Mesendoderm (in vitro differentiated cells): ENCODE results near the gene DECR2. TPM values are rescaled to one million over a fixed set of nuclear protein-coding genes. Genes with fewer than 3 reads are reported as not detected.

Source experiments
- DNase-seq: peaks from one replicate; pipeline ENCODE4 v3.0.0; 2013
- H2AK5ac ChIP-seq: 2 replicates; pipeline ENCODE4 v1.6.1; 2013; ENCODE audit warnings: low read length, inconsistent platforms
- H2BK120ac ChIP-seq: 2 replicates; pipeline ENCODE4 v1.6.1; 2013; ENCODE audit warnings: low read depth, mild to moderate bottlenecking, low read length, moderate library complexity, mixed read lengths
- H2BK15ac ChIP-seq: replicated peaks from 2 replicates; pipeline ENCODE4 v1.6.1; 2013; ENCODE audit warnings: low read depth, mild to moderate bottlenecking, moderate library complexity
- H2BK5ac ChIP-seq: 2 replicates; pipeline ENCODE4 v1.6.1; 2013; ENCODE audit warnings: low read length, inconsistent platforms
- H3K18ac ChIP-seq: 2 replicates; pipeline ENCODE4 v1.6.1; 2013; ENCODE audit warnings: mild to moderate bottlenecking, low read length, mixed read lengths
- H3K23ac ChIP-seq: one replicate; pipeline ENCODE4 v1.6.1; 2013; ENCODE audit warnings: low read length
- H3K27ac ChIP-seq: 2 replicates; pipeline ENCODE4 v1.5.1; 2013; ENCODE audit warnings: low read depth, mild to moderate bottlenecking, inconsistent platforms, low read length, moderate library complexity
- H3K27me3 ChIP-seq: 2 replicates; pipeline ENCODE4 v1.6.1; 2013; ENCODE audit warnings: low read length, control low read depth, mild to moderate bottlenecking, inconsistent platforms; ENCODE audit not compliant: insufficient read depth, poor library complexity
- H3K36me3 ChIP-seq: 2 replicates; pipeline ENCODE4 v1.6.1; 2013; ENCODE audit warnings: low read length, inconsistent platforms; ENCODE audit not compliant: control insufficient read depth, insufficient read depth
- H3K4ac ChIP-seq: one replicate; pipeline ENCODE4 v1.6.1; 2013; ENCODE audit warnings: low read depth, mild to moderate bottlenecking, low read length, moderate library complexity
- H3K4me1 ChIP-seq: 2 replicates; pipeline ENCODE4 v1.6.1; 2013; ENCODE audit warnings: low read depth, low read length, inconsistent platforms; ENCODE audit not compliant: control insufficient read depth
- H3K4me2 ChIP-seq: 2 replicates; pipeline ENCODE4 v1.6.1; 2013; ENCODE audit warnings: low read length
- H3K4me3 ChIP-seq: 2 replicates; pipeline ENCODE4 v1.5.1; 2013; ENCODE audit warnings: mild to moderate bottlenecking, low read length
- H3K56ac ChIP-seq: one replicate; pipeline ENCODE4 v1.6.1; 2013; ENCODE audit warnings: low read length
- H3K79me1 ChIP-seq: 2 replicates; pipeline ENCODE4 v1.6.1; 2013; ENCODE audit warnings: low read length, inconsistent platforms
- H3K79me2 ChIP-seq: 2 replicates; pipeline ENCODE4 v1.6.1; 2013; ENCODE audit warnings: mild to moderate bottlenecking, low read length; ENCODE audit not compliant: control insufficient read depth, insufficient read depth
- H3K9ac ChIP-seq: 2 replicates; pipeline ENCODE4 v1.6.1; 2013; ENCODE audit warnings: low read length, inconsistent platforms
- H4K5ac ChIP-seq: one replicate; pipeline ENCODE4 v1.6.1; 2013; ENCODE audit warnings: low read length
- H4K8ac ChIP-seq: one replicate; pipeline ENCODE4 v1.6.1; 2013; ENCODE audit warnings: low read depth, mild to moderate bottlenecking, control low read depth, low read length, moderate library complexity
- WGBS: extraction: QIAGEN DNeasy Blood & Tissue Kit; methylation state at CpG from one replicate; pipeline ENCODE4 v1.1.7; 2013; ENCODE audit warnings: low lambda C conversion rate, missing lambda C conversion rate; ENCODE audit not compliant: insufficient coverage; ENCODE audit errors: extremely low coverage; 5-methylcytosine and 5-hydroxymethylcytosine counted together
- small RNA-seq: library from polyadenylated mRNA; stranded (forward); fragments of <200 nt; extraction: miRNeasy Mini kit (QIAGEN cat#:217004); gene quantifications from one replicate; pipeline ENCODE3, GENCODE V24; 2013; ENCODE audit not compliant: insufficient read depth

Gene DECR2

DNA sequence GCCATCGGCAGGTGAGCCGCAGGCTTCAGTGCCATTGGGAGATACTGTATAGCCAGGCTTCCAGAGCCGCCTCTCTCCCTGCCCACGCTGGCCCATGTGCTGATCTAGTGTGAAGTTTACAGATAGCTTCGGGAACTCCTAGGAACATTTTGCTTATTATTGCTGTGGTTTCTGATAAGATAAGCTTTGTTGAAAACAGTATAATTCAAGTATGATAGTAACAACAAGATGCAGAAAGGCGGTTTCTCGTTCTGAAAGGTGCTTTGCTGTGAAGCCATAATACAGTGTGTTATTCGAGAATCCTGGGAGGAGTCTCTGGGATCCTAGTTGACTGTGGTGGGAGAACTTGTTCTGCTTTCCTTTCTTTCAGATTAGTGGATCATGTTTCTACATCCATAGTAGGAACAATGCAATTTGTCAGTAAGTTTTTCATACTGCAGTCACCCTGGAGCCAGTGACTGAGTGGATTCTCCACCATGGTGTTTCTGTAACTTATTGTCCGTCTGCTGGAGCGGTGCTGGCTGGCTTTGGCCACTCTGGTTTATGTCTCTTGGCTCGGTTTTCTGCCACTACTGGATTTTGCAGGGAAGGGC is 55.3 kb downstream of the DECR2 start:
- no peak overlapping the region for H3K4me2 ChIP-seq
- H2BK5ac ChIP-seq, result no peak overlapping the region
- no peak overlapping the region for H2BK120ac ChIP-seq
- H3K18ac ChIP-seq, result no peak overlapping the region
- H3K79me1 ChIP-seq, result peaks cover 8% of the 10 kb centered on the region
- no peak overlapping the region for H2BK15ac ChIP-seq
- no peak overlapping the region for H4K5ac ChIP-seq
- no peak overlapping the region for H3K4me3 ChIP-seq
- no peak overlapping the region for H4K8ac ChIP-seq
- H3K4me1 ChIP-seq, result peaks cover 14% of the 10 kb centered on the region
- DNase-seq, result no peak
- no peak overlapping the region for H3K9ac ChIP-seq
- H3K36me3 ChIP-seq, result no peaks in the 10 kb centered on the region
- H2AK5ac ChIP-seq, result no peak overlapping the region
- no CpG with 5 or more reads among the region's 11 CpGs for WGBS
- no peak overlapping the region for H3K56ac ChIP-seq
- no peaks in the 10 kb centered on the region for H3K27me3 ChIP-seq
- no peak overlapping the region for H3K4ac ChIP-seq
- peaks cover 6% of the 10 kb centered on the region for H3K79me2 ChIP-seq
- no peak overlapping the region for H3K23ac ChIP-seq
- no peak overlapping the region for H3K27ac ChIP-seq

DNA sequence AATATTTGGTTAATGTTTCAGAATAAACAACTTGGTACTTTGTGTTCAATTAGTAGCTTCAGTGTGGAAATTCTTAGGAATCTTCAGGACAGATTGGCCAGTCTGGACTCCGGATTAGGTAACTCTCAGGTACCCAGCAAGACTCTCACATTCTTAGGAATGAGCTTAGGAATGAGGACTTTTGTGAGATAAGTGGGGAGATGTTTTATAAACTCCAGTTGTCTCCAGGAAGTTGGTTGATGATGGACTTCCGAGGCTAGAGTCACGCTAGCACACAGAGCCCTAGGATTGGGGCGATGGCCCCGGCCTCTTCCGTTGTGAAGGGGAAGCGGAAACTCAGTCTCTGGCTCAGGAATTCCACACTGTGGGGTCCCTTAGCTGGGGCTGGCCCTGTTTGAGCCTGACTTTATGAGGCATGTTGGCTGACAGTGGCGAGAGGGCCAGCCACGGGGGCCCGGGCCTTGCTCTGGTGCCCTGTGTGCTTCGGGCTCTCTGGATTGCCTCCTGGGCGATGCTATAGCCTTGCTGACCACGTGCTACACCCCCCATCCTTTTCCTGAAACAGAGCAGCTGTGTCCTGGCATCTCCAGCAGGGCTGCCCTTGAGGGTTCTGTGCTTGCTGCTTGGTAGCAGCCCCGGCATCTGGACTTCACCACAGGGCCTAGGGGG is 56.2 kb downstream of the DECR2 start:
- H3K79me1 ChIP-seq, result peaks cover 8% of the 10 kb centered on the region
- DNase-seq, result peak; percentile 57
- no peak overlapping the region for H2BK120ac ChIP-seq
- peaks cover 6% of the 10 kb centered on the region for H3K79me2 ChIP-seq
- no peak overlapping the region for H3K4me2 ChIP-seq
- peaks cover 14% of the 10 kb centered on the region for H3K4me1 ChIP-seq
- no peak overlapping the region for H3K4me3 ChIP-seq
- H2AK5ac ChIP-seq, result peak overlapping the region; percentile 34
- no peak overlapping the region for H3K4ac ChIP-seq
- no peak overlapping the region for H4K5ac ChIP-seq
- H2BK5ac ChIP-seq, result no peak overlapping the region
- H3K36me3 ChIP-seq, result no peaks in the 10 kb centered on the region
- H3K23ac ChIP-seq, result no peak overlapping the region
- no peak overlapping the region for H3K27ac ChIP-seq
- H2BK15ac ChIP-seq, result no peak overlapping the region
- H3K27me3 ChIP-seq, result no peaks in the 10 kb centered on the region
- H3K56ac ChIP-seq, result peak overlapping the region; percentile 39
- no CpG with 5 or more reads among the region's 14 CpGs for whole genome bisulfite sequencing
- no peak overlapping the region for H3K9ac ChIP-seq
- H4K8ac ChIP-seq, result no peak overlapping the region
- peak overlapping the region; percentile 21 for H3K18ac ChIP-seq

DNA sequence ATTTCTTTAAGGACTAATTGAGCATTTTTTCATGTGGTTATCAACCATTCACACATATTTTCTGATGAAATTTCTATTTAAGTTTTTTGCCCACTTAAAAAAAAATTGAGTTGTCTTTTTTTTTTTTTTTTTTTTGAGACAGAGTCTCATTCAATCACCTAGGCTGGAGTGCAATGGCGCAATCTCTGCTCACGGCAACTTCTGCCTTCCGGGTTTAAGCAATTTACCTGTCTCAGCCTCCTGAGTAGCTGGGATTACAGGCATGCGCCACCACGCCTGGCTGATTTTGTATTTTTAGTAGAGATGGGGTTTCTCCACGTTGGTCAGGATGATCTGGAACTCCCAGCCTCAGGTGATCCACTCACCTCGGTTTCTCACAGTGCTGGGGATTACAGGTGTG is 58.1 kb downstream of the DECR2 start:
- H3K4me1 ChIP-seq, result peaks cover 14% of the 10 kb centered on the region
- WGBS, result no CpG with 5 or more reads among the region's 7 CpGs

DNA sequence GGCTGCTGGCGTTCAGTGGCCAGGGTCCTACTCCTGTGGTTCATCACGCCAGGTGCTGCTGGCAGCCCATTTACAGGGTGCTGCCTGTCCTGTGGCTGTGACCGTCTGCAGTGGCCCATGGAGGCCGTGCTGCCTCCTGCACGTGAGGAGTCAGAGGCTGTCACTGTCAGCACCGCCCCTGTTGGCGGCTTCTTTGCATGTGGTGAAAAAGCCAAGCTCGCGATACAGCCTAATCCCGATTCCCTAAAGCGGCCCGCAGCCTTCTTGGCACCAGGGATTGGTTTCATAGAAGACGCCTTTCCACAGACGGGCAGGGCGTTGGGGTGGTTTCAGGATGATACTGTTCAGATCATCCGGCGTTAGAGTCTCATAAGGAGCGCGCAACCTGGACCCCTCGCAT is 59.1 kb downstream of the DECR2 start:
- no CpG with 5 or more reads among the region's 20 CpGs for WGBS
- peak; percentile 60 for DNase-seq
- no peak overlapping the region for H3K18ac ChIP-seq
- H3K36me3 ChIP-seq, result no peaks in the 10 kb centered on the region
- H3K4me3 ChIP-seq, result no peak overlapping the region
- no peak overlapping the region for H3K4ac ChIP-seq
- no peak overlapping the region for H2BK120ac ChIP-seq
- H3K9ac ChIP-seq, result no peak overlapping the region
- no peak overlapping the region for H3K27ac ChIP-seq
- no peak overlapping the region for H4K5ac ChIP-seq
- no peaks in the 10 kb centered on the region for H3K27me3 ChIP-seq
- no peak overlapping the region for H2BK15ac ChIP-seq
- H3K79me2 ChIP-seq, result peaks cover 6% of the 10 kb centered on the region
- H3K23ac ChIP-seq, result no peak overlapping the region
- H3K56ac ChIP-seq, result no peak overlapping the region
- no peak overlapping the region for H4K8ac ChIP-seq
- peaks cover 14% of the 10 kb centered on the region for H3K4me1 ChIP-seq
- H2BK5ac ChIP-seq, result no peak overlapping the region
- peaks cover 6% of the 10 kb centered on the region for H3K79me1 ChIP-seq
- H2AK5ac ChIP-seq, result no peak overlapping the region
- H3K4me2 ChIP-seq, result no peak overlapping the region

More for the DNA sequence above, 58.1 kb downstream of the DECR2 start:
- Histone ChIP-seq H4K8ac (no peak overlapping the region), H3K79me2 (peaks cover 6% of the 10 kb centered on the region), H3K9ac (no peak overlapping the region), H3K4me3 (no peak overlapping the region), H3K56ac (no peak overlapping the region), H2AK5ac (no peak overlapping the region), H2BK5ac (no peak overlapping the region), H3K27ac (no peak overlapping the region), H4K5ac (no peak overlapping the region), H3K4me2 (no peak overlapping the region), H3K27me3 (no peaks in the 10 kb centered on the region), H3K23ac (no peak overlapping the region), H2BK15ac (no peak overlapping the region), H3K79me1 (peaks cover 6% of the 10 kb centered on the region), H3K18ac (no peak overlapping the region), H3K4ac (no peak overlapping the region), H3K36me3 (no peaks in the 10 kb centered on the region), H2BK120ac (no peak overlapping the region)
- DNase-seq, result no peak

Small RNAs within 50 kb of the gene (small RNA-seq; reads per million reads assigned to genes)
- not detected for gene RF00019
